ENCODE measurements around the gene CCSER1.

DNA sequence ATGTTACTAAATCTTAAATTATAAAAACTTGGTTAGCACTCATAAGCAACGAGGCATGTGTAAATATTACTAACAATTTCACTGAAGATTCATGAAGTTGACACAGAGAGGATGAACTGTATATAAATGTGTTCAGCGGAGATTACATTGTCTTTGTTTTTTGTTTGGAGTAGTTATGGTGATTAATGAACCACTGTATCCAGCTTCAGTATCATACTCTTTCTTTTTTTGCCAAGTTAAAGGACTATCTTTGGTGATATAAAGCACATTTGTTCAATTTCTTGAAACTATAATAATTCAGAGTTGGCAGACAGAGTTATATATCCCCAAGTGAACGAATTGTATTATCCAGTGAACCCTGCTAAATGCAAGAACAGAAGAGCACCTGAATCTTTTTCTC lies 497.6 kb downstream of the CCSER1 start:
- TF ChIP-seq, protein P1, sequence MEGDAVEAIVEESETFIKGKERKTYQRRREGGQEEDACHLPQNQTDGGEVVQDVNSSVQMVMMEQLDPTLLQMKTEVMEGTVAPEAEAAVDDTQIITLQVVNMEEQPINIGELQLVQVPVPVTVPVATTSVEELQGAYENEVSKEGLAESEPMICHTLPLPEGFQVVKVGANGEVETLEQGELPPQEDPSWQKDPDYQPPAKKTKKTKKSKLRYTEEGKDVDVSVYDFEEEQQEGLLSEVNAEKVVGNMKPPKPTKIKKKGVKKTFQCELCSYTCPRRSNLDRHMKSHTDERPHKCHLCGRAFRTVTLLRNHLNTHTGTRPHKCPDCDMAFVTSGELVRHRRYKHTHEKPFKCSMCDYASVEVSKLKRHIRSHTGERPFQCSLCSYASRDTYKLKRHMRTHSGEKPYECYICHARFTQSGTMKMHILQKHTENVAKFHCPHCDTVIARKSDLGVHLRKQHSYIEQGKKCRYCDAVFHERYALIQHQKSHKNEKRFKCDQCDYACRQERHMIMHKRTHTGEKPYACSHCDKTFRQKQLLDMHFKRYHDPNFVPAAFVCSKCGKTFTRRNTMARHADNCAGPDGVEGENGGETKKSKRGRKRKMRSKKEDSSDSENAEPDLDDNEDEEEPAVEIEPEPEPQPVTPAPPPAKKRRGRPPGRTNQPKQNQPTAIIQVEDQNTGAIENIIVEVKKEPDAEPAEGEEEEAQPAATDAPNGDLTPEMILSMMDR (conservative IDR thresholded peaks at IDR 0.05) = no peak
- no peak for TF ChIP-seq EZH2 (IDR thresholded peaks at IDR 0.05; ENCODE audit: low read depth)

Data from PC-9 (cell line).